ENCODE measurements around the gene CNTNAP2.

DNA sequence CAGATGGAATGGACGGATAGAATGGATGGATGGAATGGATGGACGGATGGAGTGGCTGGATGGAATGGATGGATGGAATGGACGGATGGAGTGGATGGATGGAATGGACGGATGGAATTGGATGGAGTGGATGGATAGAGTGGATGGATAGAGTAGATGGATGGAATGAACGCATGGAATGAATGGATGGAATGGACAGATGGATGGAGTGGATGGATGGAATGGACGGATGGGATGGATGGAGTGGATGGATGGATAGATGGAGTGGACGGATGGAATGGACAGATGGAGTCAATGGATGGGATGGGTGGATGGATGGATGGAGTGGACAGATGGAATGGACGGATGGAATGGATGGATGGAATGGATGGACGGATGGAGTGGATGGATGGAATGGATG lies 2214.2 kb downstream of the CNTNAP2 start:
- TF ChIP-seq, protein P1, sequence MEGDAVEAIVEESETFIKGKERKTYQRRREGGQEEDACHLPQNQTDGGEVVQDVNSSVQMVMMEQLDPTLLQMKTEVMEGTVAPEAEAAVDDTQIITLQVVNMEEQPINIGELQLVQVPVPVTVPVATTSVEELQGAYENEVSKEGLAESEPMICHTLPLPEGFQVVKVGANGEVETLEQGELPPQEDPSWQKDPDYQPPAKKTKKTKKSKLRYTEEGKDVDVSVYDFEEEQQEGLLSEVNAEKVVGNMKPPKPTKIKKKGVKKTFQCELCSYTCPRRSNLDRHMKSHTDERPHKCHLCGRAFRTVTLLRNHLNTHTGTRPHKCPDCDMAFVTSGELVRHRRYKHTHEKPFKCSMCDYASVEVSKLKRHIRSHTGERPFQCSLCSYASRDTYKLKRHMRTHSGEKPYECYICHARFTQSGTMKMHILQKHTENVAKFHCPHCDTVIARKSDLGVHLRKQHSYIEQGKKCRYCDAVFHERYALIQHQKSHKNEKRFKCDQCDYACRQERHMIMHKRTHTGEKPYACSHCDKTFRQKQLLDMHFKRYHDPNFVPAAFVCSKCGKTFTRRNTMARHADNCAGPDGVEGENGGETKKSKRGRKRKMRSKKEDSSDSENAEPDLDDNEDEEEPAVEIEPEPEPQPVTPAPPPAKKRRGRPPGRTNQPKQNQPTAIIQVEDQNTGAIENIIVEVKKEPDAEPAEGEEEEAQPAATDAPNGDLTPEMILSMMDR (IDR thresholded peaks at IDR 0.05) = no peak
- TF ChIP-seq POLR2A (IDR thresholded peaks at IDR 0.05) (no peak), POLR2AphosphoS5 (IDR thresholded peaks at IDR 0.05; ENCODE audit: insufficient read depth in 1 of 2, low read depth in 1 of 2) (no peak)
